ENCODE data around the gene QPCTL. TPM values are rescaled to one million over a fixed set of nuclear protein-coding genes. Genes with fewer than 3 reads are reported as not detected.
"Not testable (repeated sequence)": the region's sequence is repeated elsewhere in the genome, so short reads cannot be mapped to it uniquely, and the experiment has no call there.

The QPCTL gene
- total RNA-seq, 2 experiments from 2014 or later: 9.3 to 9.7 TPM

DNA sequence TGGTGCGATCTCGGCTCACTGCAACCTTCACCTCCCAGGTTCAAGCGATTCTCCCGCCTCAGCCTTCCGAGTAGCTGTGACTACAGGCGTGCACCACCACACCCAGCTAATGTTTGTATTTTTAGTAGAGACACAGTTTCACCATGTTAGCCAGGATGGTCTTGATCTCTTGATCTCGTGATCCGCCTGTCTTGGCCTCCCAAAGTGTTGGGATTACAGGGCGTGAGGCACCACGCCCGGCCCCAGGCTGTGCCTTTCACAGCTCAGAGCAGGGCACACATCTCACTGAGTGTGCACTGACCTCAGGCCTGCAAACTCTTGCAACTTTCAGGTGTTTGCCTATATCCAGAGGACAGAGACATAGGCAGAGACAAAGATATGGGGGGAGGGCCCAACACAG, 7.4 kb upstream of the QPCTL start:
- not testable (repeated sequence) for DNase-seq; H3K27me3 Mint-ChIP-seq; ATAC-seq (ENCODE audit: low read depth); H3K4me3 Mint-ChIP-seq; H3K9me3 Mint-ChIP-seq; H3K4me1 Mint-ChIP-seq; H3K27ac Mint-ChIP-seq
- peaks cover 13% of the 10 kb centered on the region for H3K36me3 Mint-ChIP-seq
- POLR2A ChIA-PET: interaction anchor here (0.6 to 2.0 kb wide), 4 partner anchors 43 to 858 kb away, joined by 3 to 6 read pairs (median 5); partner anchors contain the start of gene PPM1N

DNA sequence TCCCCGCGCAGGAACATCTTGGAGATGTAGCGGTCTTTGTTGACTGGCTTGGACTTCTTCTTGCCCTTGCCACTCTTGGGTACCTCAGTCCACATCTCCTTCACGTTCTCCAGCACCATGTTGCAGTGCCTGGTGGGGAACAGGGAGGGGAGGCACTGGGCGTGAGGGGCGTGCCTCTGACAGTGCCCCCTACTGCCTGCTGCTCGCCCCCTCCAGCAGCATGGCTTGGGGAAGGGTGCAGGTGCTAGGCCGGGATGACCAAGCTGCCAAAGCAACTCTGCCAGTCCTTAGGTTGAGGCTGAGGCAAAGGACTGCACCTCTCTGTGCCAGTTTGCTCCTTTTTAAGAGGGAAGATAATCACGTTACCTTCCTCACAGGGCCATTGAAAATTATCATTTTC, 4.9 kb upstream of the QPCTL start:
- H3K9me3 Mint-ChIP-seq: no peaks in the 10 kb centered on the region
- DNase-seq: no peak
- POLR2A ChIA-PET: no interaction called here
- H3K27me3 Mint-ChIP-seq: no peaks in the 10 kb centered on the region
- no peak overlapping the region for H3K4me3 Mint-ChIP-seq
- ATAC-seq (ENCODE audit: low read depth): no peak
- H3K27ac Mint-ChIP-seq: no peak overlapping the region
- H3K36me3 Mint-ChIP-seq: peaks cover 15% of the 10 kb centered on the region
- H3K4me1 Mint-ChIP-seq: peaks cover 7% of the 10 kb centered on the region

DNA sequence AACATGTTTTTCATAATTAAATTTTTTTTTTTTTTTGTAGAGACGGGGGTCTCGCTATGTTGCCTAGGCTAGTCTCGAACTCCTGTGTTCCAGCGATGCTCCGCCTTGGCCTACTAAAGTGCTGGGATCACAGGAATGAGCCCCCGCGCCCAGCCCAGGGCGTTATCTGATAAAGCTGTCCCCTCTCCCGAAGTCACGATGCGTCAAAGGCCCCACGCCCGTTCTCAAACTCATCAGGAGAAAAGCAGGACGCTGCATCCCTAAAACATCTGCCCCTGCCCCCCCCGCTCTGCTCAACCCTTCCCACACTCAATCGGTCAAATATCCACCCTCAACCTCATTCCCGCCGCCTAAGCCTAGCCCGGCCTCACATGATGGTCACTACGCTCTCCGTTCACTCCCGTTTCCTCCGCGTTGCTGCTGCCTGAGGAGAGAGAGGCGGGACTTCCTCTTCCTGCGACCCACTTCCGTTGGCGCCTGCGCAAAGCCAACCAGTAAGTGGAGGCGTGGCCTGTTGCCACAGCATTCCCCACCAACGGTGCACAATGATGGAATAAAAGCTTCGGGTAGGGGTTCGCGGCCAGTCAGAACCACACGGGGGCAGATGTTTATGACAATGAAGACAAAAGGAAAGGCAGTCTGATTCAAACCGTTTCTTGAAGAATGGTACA, 815 bp upstream of the QPCTL start, which contains the start of gene SNRPD2:
Gene SNRPD2 (minus strand): TSS at position 438 of the 671 bp plus-strand sequence. CDS start 65 bp downstream, at position 373.
- Mint-ChIP-seq H3K36me3 (peaks cover 14% of the 10 kb centered on the region), H3K27me3 (no peaks in the 10 kb centered on the region), H3K9me3 (no peaks in the 10 kb centered on the region), H3K4me3 (peak within 1 kb of the TSS; percentile 90), H3K27ac (peak within 1 kb of the TSS; percentile 86), H3K4me1 (peaks cover 14% of the 10 kb centered on the region)
- DNase-seq (peak; percentile 93), ATAC-seq (ENCODE audit: low read depth) (peak; percentile 45)
- POLR2A ChIA-PET: interaction anchor here (0.6 to 4.1 kb wide), 19 partner anchors 9 to 252 kb away, joined by 3 to 25 read pairs (median 3); partner anchors contain the start of genes FBXO46, GIPR and SIX5

GRCh38 chr19:45693106-45693788, 781 bp downstream of the QPCTL start:
- H3K36me3 Mint-ChIP-seq: peaks cover 9% of the 10 kb centered on the region
- ATAC-seq (ENCODE audit: low read depth) (no peak), DNase-seq (peak; percentile 83)
- H3K4me1 Mint-ChIP-seq: peaks cover 17% of the 10 kb centered on the region
- H3K4me3 Mint-ChIP-seq: peak overlapping the region; percentile 90
- peak overlapping the region; percentile 86 for H3K27ac Mint-ChIP-seq
- H3K27me3 Mint-ChIP-seq: no peaks in the 10 kb centered on the region
- POLR2A ChIA-PET: interaction anchor here (0.7 to 4.1 kb wide), 8 partner anchors 11 to 177 kb away, joined by 3 to 25 read pairs (median 5); partner anchors contain the start of genes FBXO46 and SIX5
- H3K9me3 Mint-ChIP-seq: no peaks in the 10 kb centered on the region

DNA sequence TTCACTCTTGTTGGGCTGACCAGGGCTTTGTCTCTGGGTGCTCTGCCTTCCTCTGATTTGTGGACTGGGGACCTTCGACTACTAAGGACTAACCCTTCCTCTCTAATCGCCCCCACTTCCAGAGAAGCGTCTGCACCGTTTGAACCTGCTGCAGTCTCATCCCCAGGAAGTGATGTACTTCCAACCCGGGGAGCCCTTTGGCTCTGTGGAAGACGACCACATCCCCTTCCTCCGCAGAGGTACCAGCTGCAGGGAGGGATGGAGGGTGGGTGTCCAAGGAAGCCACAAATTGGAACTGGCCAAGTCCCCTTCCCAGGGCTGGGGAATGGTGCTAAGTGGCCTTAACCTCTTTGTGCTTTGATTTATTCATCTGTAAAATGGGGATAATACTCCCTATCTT, 9.2 kb downstream of the QPCTL start:
- Mint-ChIP-seq H3K36me3 (peaks cover 4% of the 10 kb centered on the region), H3K27me3 (no peaks in the 10 kb centered on the region), H3K4me3 (no peak overlapping the region), H3K4me1 (peaks cover 4% of the 10 kb centered on the region), H3K27ac (peak overlapping the region; percentile 8), H3K9me3 (no peaks in the 10 kb centered on the region)
- no peak for DNase-seq
- ATAC-seq (ENCODE audit: low read depth): no peak
- POLR2A ChIA-PET: interaction anchor here (1.2 kb wide), 1 partner anchor 13 kb away, joined by 3 read pairs; no protein-coding TSS in a partner anchor

- DNase-seq (no peak), ATAC-seq (ENCODE audit: low read depth) (no peak)
- Mint-ChIP-seq H3K4me3 (no peak overlapping the region), H3K4me1 (peaks cover 1% of the 10 kb centered on the region), H3K27ac (no peak overlapping the region), H3K9me3 (no peaks in the 10 kb centered on the region), H3K27me3 (no peaks in the 10 kb centered on the region), H3K36me3 (peaks cover 7% of the 10 kb centered on the region)
- POLR2A ChIA-PET: interaction anchor here (1.5 kb wide), 1 partner anchor 10 kb away, joined by 5 read pairs; no protein-coding TSS in a partner anchor
These were observed 12.6 kb downstream of the QPCTL start for GRCh38 chr19:45705115-45705514.

GRCh38 chr19:45705710-45706415, 13.4 kb downstream of the QPCTL start:
- Mint-ChIP-seq H3K4me3 (no peak overlapping the region), H3K9me3 (no peaks in the 10 kb centered on the region), H3K36me3 (peaks cover 13% of the 10 kb centered on the region), H3K27ac (no peak overlapping the region), H3K4me1 (peaks cover 5% of the 10 kb centered on the region), H3K27me3 (no peaks in the 10 kb centered on the region)
- POLR2A ChIA-PET: interaction anchor here (1.5 kb wide), 1 partner anchor 9 kb away, joined by 5 read pairs; no protein-coding TSS in a partner anchor
- DNase-seq (no peak), ATAC-seq (ENCODE audit: low read depth) (no peak)

DNA sequence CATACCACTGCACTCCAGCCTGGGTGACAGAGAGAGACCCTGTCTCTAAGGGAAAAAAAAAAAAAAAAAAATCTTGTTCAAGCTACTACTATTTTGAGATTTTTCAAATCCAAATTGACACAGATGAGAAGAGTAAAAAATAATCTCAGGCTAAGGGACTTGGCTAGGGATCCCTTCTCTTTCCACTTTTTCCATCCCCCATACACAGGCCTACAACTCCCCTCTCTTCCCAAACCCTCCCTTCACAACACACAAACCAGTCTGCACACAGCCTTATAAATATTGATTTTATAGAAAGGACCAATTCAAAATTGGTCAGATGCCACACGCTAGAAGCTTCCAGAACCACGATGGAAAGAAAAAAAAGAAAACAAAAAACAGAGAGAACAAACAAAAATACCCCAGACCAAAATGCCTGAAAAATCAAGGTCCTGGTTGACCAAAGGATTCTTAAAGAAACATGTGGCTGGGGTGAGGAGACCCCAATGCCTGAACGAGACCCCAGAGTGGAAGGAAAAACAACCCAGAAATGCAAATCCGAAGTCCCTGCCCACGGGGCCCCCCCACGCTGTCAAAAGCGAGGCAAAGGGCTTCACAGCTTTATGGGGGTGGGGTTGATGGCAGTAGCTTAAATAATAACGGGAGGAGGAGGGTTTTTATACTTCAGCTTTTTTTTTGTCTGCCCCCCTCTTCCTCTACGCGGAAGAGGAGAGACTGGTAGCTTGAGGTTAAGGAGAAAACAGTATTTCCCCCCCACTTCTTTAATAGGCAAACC, 18.1 kb downstream of the QPCTL start:
- POLR2A ChIA-PET: no interaction called here
- no peak overlapping the region for H3K4me3 Mint-ChIP-seq
- H3K27me3 Mint-ChIP-seq: no peaks in the 10 kb centered on the region
- peaks cover 11% of the 10 kb centered on the region for H3K36me3 Mint-ChIP-seq
- ATAC-seq (ENCODE audit: low read depth): no peak
- peak overlapping the region; percentile 19 for H3K27ac Mint-ChIP-seq
- DNase-seq: no peak
- peaks cover 8% of the 10 kb centered on the region for H3K4me1 Mint-ChIP-seq
- no peaks in the 10 kb centered on the region for H3K9me3 Mint-ChIP-seq

- H3K4me3 Mint-ChIP-seq: no peak overlapping the region
- ATAC-seq (ENCODE audit: low read depth): no peak
- no peaks in the 10 kb centered on the region for H3K9me3 Mint-ChIP-seq
- H3K36me3 Mint-ChIP-seq: peaks cover 11% of the 10 kb centered on the region
- H3K27ac Mint-ChIP-seq: no peak overlapping the region
- POLR2A ChIA-PET: no interaction called here
- no peak for DNase-seq
- H3K27me3 Mint-ChIP-seq: no peaks in the 10 kb centered on the region
- H3K4me1 Mint-ChIP-seq: peaks cover 15% of the 10 kb centered on the region
These were observed 19.6 kb downstream of the QPCTL start for GRCh38 chr19:45711851-45712698.

- Mint-ChIP-seq H3K36me3 (peaks cover 13% of the 10 kb centered on the region), H3K27me3 (no peaks in the 10 kb centered on the region), H3K9me3 (no peaks in the 10 kb centered on the region), H3K27ac (no peak overlapping the region), H3K4me3 (no peak overlapping the region), H3K4me1 (peaks cover 16% of the 10 kb centered on the region)
- POLR2A ChIA-PET: no interaction called here
- DNase-seq (no peak), ATAC-seq (ENCODE audit: low read depth) (no peak)
These were observed 20.2 kb downstream of the QPCTL start for GRCh38 chr19:45712699-45713067.

- Mint-ChIP-seq H3K9me3 (no peaks in the 10 kb centered on the region), H3K4me1 (peaks cover 19% of the 10 kb centered on the region), H3K27ac (no peak overlapping the region), H3K27me3 (no peaks in the 10 kb centered on the region), H3K4me3 (no peak overlapping the region), H3K36me3 (peaks cover 13% of the 10 kb centered on the region)
- POLR2A ChIA-PET: no interaction called here
- ATAC-seq (ENCODE audit: low read depth): no peak
- no peak for DNase-seq
These were observed 20.7 kb downstream of the QPCTL start for GRCh38 chr19:45713141-45713540.

DNA sequence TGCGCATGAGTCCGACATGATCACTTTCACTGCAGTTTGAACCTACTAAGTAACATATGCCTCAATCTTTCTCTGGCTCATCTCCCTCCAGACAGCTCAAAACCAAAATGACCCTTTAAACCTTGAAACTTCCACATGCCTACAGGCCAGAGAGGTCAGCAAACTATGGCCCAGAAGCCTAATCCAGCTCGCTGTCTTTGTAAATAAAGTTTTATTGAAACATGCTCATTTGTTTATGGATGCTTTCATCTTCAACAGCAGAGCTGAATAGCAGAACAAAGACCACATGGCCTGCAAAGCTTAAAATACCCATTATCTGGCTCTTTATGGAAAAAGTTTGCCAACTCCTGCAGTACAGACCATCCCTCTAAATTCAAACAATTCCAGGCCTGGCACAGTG, 22.7 kb downstream of the QPCTL start:
- POLR2A ChIA-PET: interaction anchor here (0.6 to 5.9 kb wide), 5 partner anchors 9 to 42 kb away, joined by 3 to 47 read pairs (median 5); partner anchors contain the start of genes FBXO46, QPCTL and SNRPD2
- peaks cover 25% of the 10 kb centered on the region for H3K4me1 Mint-ChIP-seq
- DNase-seq (no peak), ATAC-seq (ENCODE audit: low read depth) (no peak)
- H3K36me3 Mint-ChIP-seq: peaks cover 18% of the 10 kb centered on the region
- H3K4me3 Mint-ChIP-seq: no peak overlapping the region
- H3K27me3 Mint-ChIP-seq: no peaks in the 10 kb centered on the region
- H3K27ac Mint-ChIP-seq: no peak overlapping the region
- no peaks in the 10 kb centered on the region for H3K9me3 Mint-ChIP-seq

Data from activated naive CD8-positive, alpha-beta T cell treated with anti-CD3 and anti-CD28 coated beads, Interleukin-2, amount 10 ng/mL, durations not matched to agents 7 days and 5 days (primary cell).